WERI-Rb-1 (cell line): ENCODE results near the gene GPC5.

Source experiments
- DNase-seq: peaks from one replicate; pipeline ENCODE4 v3.0.0-alpha.2; 2020
- H3K27ac ChIP-seq: fragments of 250-450 bp; sonication (Bioruptor Pico); 2 replicates; pipeline ENCODE4 v1.5.1; 2020; ENCODE audit warnings: mild to moderate bottlenecking, moderate library complexity
- H3K27me3 ChIP-seq: fragments of 250-450 bp; sonication (Bioruptor Pico); 2 replicates; pipeline ENCODE4 v1.5.1; 2021; ENCODE audit warnings: mild to moderate bottlenecking, low read depth, moderate library complexity; ENCODE audit not compliant: insufficient read depth, severe bottlenecking
- H3K36me3 ChIP-seq: fragments of 250-450 bp; sonication (Bioruptor Pico); 2 replicates; pipeline ENCODE4 v1.5.1; 2020; ENCODE audit warnings: mild to moderate bottlenecking, moderate library complexity
- H3K4me3 ChIP-seq: 2 replicates; pipeline ENCODE4 v1.5.1; 2011; ENCODE audit warnings: low read depth, mild to moderate bottlenecking, control low read depth, low read length
- H3K9me3 ChIP-seq: fragments of 250-450 bp; sonication (Bioruptor Pico); 2 replicates; pipeline ENCODE4 v1.5.1; 2021; ENCODE audit warnings: mild to moderate bottlenecking, moderate library complexity; ENCODE audit not compliant: severe bottlenecking
- TF ChIP-seq, protein P1 (sequence below): IDR thresholded peaks from 2 replicates; pipeline ENCODE4 v1.5.1; 2011; ENCODE audit warnings: low read depth, mild to moderate bottlenecking, control low read depth, inconsistent platforms, low read length

The GPC5 gene

DNA sequence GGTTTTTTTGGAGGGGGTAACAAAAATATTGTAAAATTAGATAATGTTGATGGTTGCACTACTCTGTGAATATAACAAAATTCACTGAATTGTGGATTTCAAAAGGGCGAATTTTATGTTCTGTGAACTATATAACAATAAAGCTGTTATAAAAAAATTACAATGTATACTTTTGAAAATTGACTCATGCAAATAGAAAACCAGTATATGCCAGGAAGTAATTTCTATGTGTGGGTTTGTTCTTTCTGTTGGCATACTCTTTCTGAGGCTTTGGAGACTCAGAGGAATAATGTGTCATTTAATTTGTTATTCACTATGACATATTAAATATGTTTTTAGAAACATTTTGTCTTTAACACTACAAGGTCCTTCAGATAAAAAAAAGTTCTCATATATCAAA is 310.1 kb downstream of the GPC5 start:
- Histone ChIP-seq H3K36me3 (no peaks in the 10 kb centered on the region), H3K27me3 (no peaks in the 10 kb centered on the region), H3K4me3 (no peak overlapping the region), H3K9me3 (no peaks in the 10 kb centered on the region), H3K27ac (no peak overlapping the region)
- DNase-seq = no peak
- TF ChIP-seq, protein P1, sequence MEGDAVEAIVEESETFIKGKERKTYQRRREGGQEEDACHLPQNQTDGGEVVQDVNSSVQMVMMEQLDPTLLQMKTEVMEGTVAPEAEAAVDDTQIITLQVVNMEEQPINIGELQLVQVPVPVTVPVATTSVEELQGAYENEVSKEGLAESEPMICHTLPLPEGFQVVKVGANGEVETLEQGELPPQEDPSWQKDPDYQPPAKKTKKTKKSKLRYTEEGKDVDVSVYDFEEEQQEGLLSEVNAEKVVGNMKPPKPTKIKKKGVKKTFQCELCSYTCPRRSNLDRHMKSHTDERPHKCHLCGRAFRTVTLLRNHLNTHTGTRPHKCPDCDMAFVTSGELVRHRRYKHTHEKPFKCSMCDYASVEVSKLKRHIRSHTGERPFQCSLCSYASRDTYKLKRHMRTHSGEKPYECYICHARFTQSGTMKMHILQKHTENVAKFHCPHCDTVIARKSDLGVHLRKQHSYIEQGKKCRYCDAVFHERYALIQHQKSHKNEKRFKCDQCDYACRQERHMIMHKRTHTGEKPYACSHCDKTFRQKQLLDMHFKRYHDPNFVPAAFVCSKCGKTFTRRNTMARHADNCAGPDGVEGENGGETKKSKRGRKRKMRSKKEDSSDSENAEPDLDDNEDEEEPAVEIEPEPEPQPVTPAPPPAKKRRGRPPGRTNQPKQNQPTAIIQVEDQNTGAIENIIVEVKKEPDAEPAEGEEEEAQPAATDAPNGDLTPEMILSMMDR = no peak

DNA sequence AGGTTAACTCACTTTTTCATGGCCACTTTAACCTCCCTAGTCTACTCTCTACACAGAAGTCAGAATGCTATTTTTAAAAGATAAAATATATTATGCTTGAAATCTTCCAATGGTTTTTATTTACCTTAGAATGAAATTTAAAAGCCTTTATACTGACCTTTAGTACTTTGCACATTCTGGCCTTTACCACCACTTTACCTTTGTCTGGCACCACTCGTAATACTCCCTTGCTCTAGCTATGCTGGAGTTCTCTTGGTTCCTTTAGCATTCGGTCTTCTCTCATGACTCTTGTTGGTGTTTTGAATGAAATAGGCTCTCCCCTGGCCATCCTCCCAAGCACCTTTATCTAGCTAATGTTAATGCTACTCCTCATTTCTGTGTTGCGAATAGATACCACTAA is 310.8 kb downstream of the GPC5 start:
- H3K9me3 ChIP-seq = no peaks in the 10 kb centered on the region
- DNase-seq = no peak
- TF ChIP-seq, protein P1 = no peak
- no peaks in the 10 kb centered on the region for H3K27me3 ChIP-seq
- H3K36me3 ChIP-seq = no peaks in the 10 kb centered on the region
- H3K27ac ChIP-seq = no peak overlapping the region
- H3K4me3 ChIP-seq = no peak overlapping the region

DNA sequence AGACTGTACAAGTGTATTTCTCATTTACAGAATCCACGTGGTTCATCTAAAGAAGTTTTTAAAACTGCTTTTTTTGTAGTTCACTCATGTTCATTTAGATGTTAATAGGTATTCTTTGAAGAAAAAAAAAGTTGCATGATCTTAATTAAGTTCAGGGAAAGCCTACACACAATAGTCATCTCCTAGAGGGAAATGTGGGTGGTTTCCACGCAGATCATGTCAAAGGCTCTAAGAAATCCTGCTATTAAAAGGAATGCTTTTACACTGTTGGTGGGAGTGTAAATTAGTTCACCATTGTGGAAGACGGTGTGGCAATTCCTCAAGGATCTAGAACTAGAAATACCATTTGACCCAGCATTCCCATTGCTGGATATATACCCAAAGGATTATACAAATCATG is 312.3 kb downstream of the GPC5 start:
- TF ChIP-seq, protein P1 = no peak
- DNase-seq = no peak

DNA sequence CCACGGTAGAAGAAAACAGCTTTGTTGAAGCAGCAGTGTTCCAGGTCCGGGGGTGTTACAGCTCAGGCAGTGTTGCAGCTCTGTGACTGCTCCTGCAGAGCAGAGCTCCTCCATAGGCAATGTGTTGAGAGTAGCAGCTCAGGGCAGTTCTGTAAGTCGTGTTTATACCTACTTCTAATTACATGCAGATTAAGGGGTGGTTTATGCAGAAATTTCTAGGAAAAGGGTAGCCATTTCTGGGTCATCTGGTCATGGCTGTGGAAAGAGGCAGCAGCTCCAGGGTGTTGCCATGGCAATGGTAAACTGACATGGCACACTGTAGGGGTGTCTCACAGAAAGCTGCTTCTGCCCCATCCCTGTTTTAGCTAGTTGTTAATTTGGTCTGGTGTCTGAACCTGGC is 316.4 kb downstream of the GPC5 start:
- DNase-seq = no peak
- no peaks in the 10 kb centered on the region for H3K27me3 ChIP-seq
- no peaks in the 10 kb centered on the region for H3K36me3 ChIP-seq
- no peaks in the 10 kb centered on the region for H3K9me3 ChIP-seq
- H3K4me3 ChIP-seq = no peak overlapping the region
- TF ChIP-seq, protein P1 = no peak
- no peak overlapping the region for H3K27ac ChIP-seq

More for the DNA sequence above, 312.3 kb downstream of the GPC5 start:
- H3K27ac ChIP-seq = no peak overlapping the region
- H3K4me3 ChIP-seq = no peak overlapping the region
- no peaks in the 10 kb centered on the region for H3K9me3 ChIP-seq
- H3K27me3 ChIP-seq = no peaks in the 10 kb centered on the region
- no peaks in the 10 kb centered on the region for H3K36me3 ChIP-seq

DNA sequence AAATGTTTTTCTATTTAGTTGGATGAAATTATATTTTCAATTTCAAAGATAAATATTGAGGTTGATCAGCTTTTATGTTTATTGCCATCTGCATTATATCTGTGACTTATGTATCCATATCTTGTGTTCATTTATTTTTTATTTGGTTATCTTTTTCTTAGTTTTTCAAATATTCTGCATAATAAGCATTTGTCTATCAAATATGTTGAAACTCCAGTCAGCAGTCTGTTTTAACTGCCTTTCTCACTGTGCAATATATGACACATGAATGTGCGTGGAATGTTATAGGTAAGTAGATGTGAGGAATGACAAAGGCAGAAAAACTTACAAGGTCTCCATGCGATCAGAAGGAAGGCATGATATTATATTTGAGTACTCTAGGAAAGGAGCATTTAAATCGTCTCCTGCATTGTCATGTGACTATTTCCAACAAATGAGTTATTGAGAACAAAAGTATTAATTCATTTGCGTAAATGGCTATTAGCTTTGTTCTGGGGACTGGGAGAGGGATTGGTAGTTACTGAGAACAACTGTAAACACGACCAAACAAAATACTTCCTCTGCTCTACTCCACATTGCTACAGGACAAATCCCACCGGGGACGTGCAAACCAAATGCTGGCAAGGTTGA is 318.1 kb downstream of the GPC5 start:
- DNase-seq = no peak
- Histone ChIP-seq H3K36me3 (no peaks in the 10 kb centered on the region), H3K4me3 (no peak overlapping the region), H3K27ac (no peak overlapping the region), H3K9me3 (no peaks in the 10 kb centered on the region), H3K27me3 (no peaks in the 10 kb centered on the region)
- TF ChIP-seq, protein P1 = no peak

DNA sequence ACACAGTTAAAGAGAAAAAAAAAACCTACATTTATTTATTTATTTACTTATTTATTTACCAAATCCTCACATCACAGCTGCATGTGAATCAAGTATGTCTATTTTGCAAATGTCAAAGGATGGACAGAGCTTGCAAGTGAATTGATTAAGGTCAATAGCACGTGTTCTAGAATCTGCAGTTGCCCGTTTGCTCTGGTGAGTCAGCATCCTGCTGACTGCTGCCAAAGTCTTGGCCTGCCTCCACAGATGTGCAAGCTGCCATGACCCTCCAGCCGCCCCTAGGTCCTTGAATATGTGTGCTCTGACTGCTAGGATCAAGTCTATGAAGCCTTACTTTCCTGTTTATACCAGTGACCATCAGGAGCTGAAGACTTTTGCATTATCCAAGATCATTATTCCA is 320.6 kb downstream of the GPC5 start:
- DNase-seq = no peak
- Histone ChIP-seq H3K9me3 (no peaks in the 10 kb centered on the region), H3K27ac (no peak overlapping the region), H3K27me3 (no peaks in the 10 kb centered on the region), H3K4me3 (no peak overlapping the region), H3K36me3 (no peaks in the 10 kb centered on the region)
- TF ChIP-seq, protein P1 = no peak
